H1 (cell line): ENCODE results near the gene ACOT7. TPM values are rescaled to one million over a fixed set of nuclear protein-coding genes. Genes with fewer than 3 reads are reported as not detected.

Source experiments
- CTCF ChIA-PET: fragments of 300-600 bp; sonication (Branson Sonifier 250); formaldehyde crosslinking; loops from one replicate; lab custom pipeline; 2021; ENCODE audit not compliant: partially characterized antibody; lab: Charles Lee
- POLR2A ChIA-PET: fragments of 300-600 bp; sonication (Branson Sonifier 250); formaldehyde crosslinking; loops from one replicate; lab custom pipeline; 2021; ENCODE audit warnings: inconsistent platforms; ENCODE audit not compliant: partially characterized antibody; lab: Charles Lee
- DNase-seq, 2 experiments: peaks; one replicate each; pipeline versions ENCODE4 v3.0.0 to v3.0.0-alpha.2; 2010 to 2022; ENCODE audit warnings: low spot score in 2 of 2, low read depth in 1 of 2, mixed read lengths in 1 of 2
- FAIRE-seq: peaks from 2 replicates; lab custom pipeline; 2011; peaks lifted over from hg19 to GRCh38; lab: Jason Lieb, UNC
- H2AFZ ChIP-seq: 2 replicates; pipeline ENCODE4 v1.8.1; 2012; ENCODE audit warnings: low read length, inconsistent platforms
- H2AK5ac ChIP-seq: 2 replicates; pipeline ENCODE4 v1.6.1; 2013; ENCODE audit warnings: low read depth, low read length
- H2BK120ac ChIP-seq: replicated peaks from 2 replicates; pipeline ENCODE3; 2013; ENCODE audit warnings: low read depth, low read length, inconsistent platforms
- H2BK12ac ChIP-seq: 2 replicates; pipeline ENCODE4 v1.6.1; 2013; ENCODE audit warnings: low read depth, low read length
- H2BK15ac ChIP-seq: 2 replicates; pipeline ENCODE4 v1.6.1; 2013; ENCODE audit warnings: low read length
- H2BK20ac ChIP-seq: 2 replicates; pipeline ENCODE4 v1.6.1; 2013; ENCODE audit warnings: low read length
- H2BK5ac ChIP-seq: 2 replicates; pipeline ENCODE4 v1.6.1; 2013; ENCODE audit warnings: low read depth, low read length
- H3K14ac ChIP-seq: 2 replicates; pipeline ENCODE4 v1.6.1; 2013; ENCODE audit warnings: inconsistent platforms; ENCODE audit not compliant: insufficient read length
- H3K18ac ChIP-seq: 2 replicates; pipeline ENCODE4 v1.6.1; 2013; ENCODE audit warnings: low read length; ENCODE audit errors: extremely low read depth
- H3K23ac ChIP-seq: 2 replicates; pipeline ENCODE4 v1.6.1; 2013; ENCODE audit warnings: inconsistent platforms; ENCODE audit not compliant: insufficient read length
- H3K23me2 ChIP-seq: 2 replicates; pipeline ENCODE4 v1.6.1; 2013; ENCODE audit warnings: low read depth, low read length
- H3K27ac ChIP-seq: 2 replicates; pipeline ENCODE4 v1.6.1; 2011; ENCODE audit warnings: low read depth, low read length, inconsistent platforms
- H3K27me3 ChIP-seq, 4 experiments: replicated peaks in 1 of 4; 1 replicate in 1 of 4; 2 replicates in 3 of 4; pipeline versions ENCODE4 v1.6.1 to v1.8.1; 2011 to 2013; ENCODE audit warnings: low read length in 3 of 4, mild to moderate bottlenecking in 3 of 4, inconsistent platforms in 2 of 4, mixed read lengths in 2 of 4, moderate library complexity in 1 of 4; ENCODE audit not compliant: control insufficient read depth in 3 of 4, insufficient read depth in 3 of 4; ENCODE audit errors: extremely low read depth in 1 of 4
- H3K36me3 ChIP-seq, 4 experiments: 2 replicates each; pipeline versions ENCODE4 v1.6.1 to v1.8.1; 2011 to 2013; ENCODE audit warnings: mild to moderate bottlenecking in 4 of 4, low read length in 3 of 4, moderate library complexity in 2 of 4, control low read depth in 1 of 4, inconsistent platforms in 1 of 4; ENCODE audit not compliant: insufficient read depth in 4 of 4, control insufficient read depth in 2 of 4
- H3K4ac ChIP-seq: replicated peaks from 2 replicates; pipeline ENCODE3; 2013; ENCODE audit warnings: low read length, low read depth, mixed read lengths, inconsistent platforms; ENCODE audit not compliant: insufficient read length
- H3K4me1 ChIP-seq, 4 experiments: replicated peaks in 1 of 4; 1 replicate in 1 of 4; 2 replicates in 3 of 4; pipeline versions ENCODE4 v1.6.1 to v1.8.1; 2011 to 2013; ENCODE audit warnings: low read length in 3 of 4, inconsistent platforms in 2 of 4, mixed read lengths in 1 of 4; ENCODE audit not compliant: insufficient read depth in 4 of 4, control insufficient read depth in 3 of 4
- H3K4me2 ChIP-seq, 2 experiments: 2 replicates each; pipeline versions ENCODE4 v1.6.1 to v1.8.1; 2011 to 2013; ENCODE audit warnings: low read depth in 2 of 2, low read length in 2 of 2, control low read depth in 1 of 2, inconsistent platforms in 1 of 2, mild to moderate bottlenecking in 1 of 2; ENCODE audit not compliant: insufficient read depth in 1 of 2
- H3K4me3 ChIP-seq, 4 experiments: fragments of 200-600, 300-600 bp in 1 of 4; sonication (generic), shearing (Covaris generic), sonication (Bioruptor Twin) in 1 of 4; 2 replicates each; pipeline versions ENCODE4 v1.5.1 to v1.8.1; 2011 to 2016; ENCODE audit warnings: low read length in 4 of 4, low read depth in 3 of 4, control low read depth in 2 of 4, inconsistent platforms in 2 of 4, mild to moderate bottlenecking in 2 of 4, mixed read lengths in 1 of 4, moderate library complexity in 1 of 4; ENCODE audit not compliant: insufficient read depth in 2 of 4; ENCODE audit errors: extremely low read depth in 1 of 4
- H3K56ac ChIP-seq: replicated peaks from 2 replicates; pipeline ENCODE3; 2013; ENCODE audit warnings: low read depth, mild to moderate bottlenecking, mixed read lengths, low read length, inconsistent platforms; ENCODE audit not compliant: insufficient read length
- H3K79me1 ChIP-seq: 2 replicates; pipeline ENCODE4 v1.6.1; 2013; ENCODE audit warnings: low read depth, low read length, control low read depth
- H3K79me2 ChIP-seq, 2 experiments: 2 replicates each; pipeline versions ENCODE4 v1.6.1 to v1.8.1; 2012 to 2013; ENCODE audit warnings: low read length in 2 of 2, mild to moderate bottlenecking in 2 of 2, inconsistent platforms in 1 of 2; ENCODE audit not compliant: insufficient read depth in 2 of 2, control insufficient read depth in 1 of 2
- H3K9ac ChIP-seq, 4 experiments: replicated peaks in 1 of 4; 1 replicate in 1 of 4; 2 replicates in 3 of 4; pipeline versions ENCODE4 v1.6.1 to v1.8.1; 2011 to 2013; ENCODE audit warnings: low read depth in 3 of 4, low read length in 3 of 4, control low read depth in 2 of 4, mild to moderate bottlenecking in 2 of 4, moderate library complexity in 2 of 4, inconsistent platforms in 1 of 4; ENCODE audit errors: extremely low read depth in 1 of 4
- H3K9me3 ChIP-seq, 2 experiments: 2 replicates each; pipeline versions ENCODE4 v1.6.1 to v1.8.1; 2012 to 2013; ENCODE audit warnings: mild to moderate bottlenecking in 2 of 2, moderate library complexity in 2 of 2, control low read depth in 1 of 2, inconsistent platforms in 1 of 2, low read depth in 1 of 2, low read length in 1 of 2, mixed read lengths in 1 of 2; ENCODE audit not compliant: insufficient read depth in 2 of 2
- H4K20me1 ChIP-seq, 2 experiments: replicated peaks in 1 of 2; 2 replicates each; pipeline versions ENCODE3 to v1.8.1; 2011 to 2013; ENCODE audit warnings: inconsistent platforms in 2 of 2, low read length in 2 of 2, mild to moderate bottlenecking in 1 of 2; ENCODE audit not compliant: insufficient read depth in 2 of 2, control insufficient read depth in 1 of 2
- H4K5ac ChIP-seq: 2 replicates; pipeline ENCODE4 v1.6.1; 2013; ENCODE audit warnings: low read length, low read depth, mixed read lengths, inconsistent platforms; ENCODE audit not compliant: insufficient read length
- H4K8ac ChIP-seq: 2 replicates; pipeline ENCODE4 v1.8.0; 2013; ENCODE audit warnings: mild to moderate bottlenecking, moderate library complexity, low read length, inconsistent platforms; ENCODE audit not compliant: insufficient read depth; ENCODE audit errors: extremely low read depth
- H4K91ac ChIP-seq: replicated peaks from 2 replicates; pipeline ENCODE3; 2013; ENCODE audit warnings: low read length, mixed read lengths, inconsistent platforms; ENCODE audit not compliant: insufficient read length
- BCL11A ChIP-seq, 2 experiments: IDR thresholded peaks; one replicate each; pipeline ENCODE4 v1.6.1; 2011; ENCODE audit warnings: low read depth in 2 of 2, low read length in 2 of 2, mild to moderate bottlenecking in 2 of 2
- CHD1 ChIP-seq: IDR thresholded peaks from 2 replicates; pipeline ENCODE4 v1.6.1; 2012; ENCODE audit warnings: low read depth, low read length, improper control_type of control experiment
- EZH2 ChIP-seq: fragments of 200-600 bp; sonication (generic); IDR thresholded peaks from 2 replicates; pipeline ENCODE4 v1.7.1; 2012; ENCODE audit warnings: low read depth, mild to moderate bottlenecking, moderate library complexity, low read length, inconsistent platforms; ENCODE audit not compliant: severe bottlenecking
- FOSL1 ChIP-seq: IDR thresholded peaks from 2 replicates; pipeline ENCODE4 v1.6.1; 2011; ENCODE audit warnings: mild to moderate bottlenecking, low read depth, low read length, moderate library complexity; ENCODE audit not compliant: insufficient read depth
- HDAC6 ChIP-seq: IDR thresholded peaks from one replicate; pipeline ENCODE4 v1.7.1; 2012; ENCODE audit warnings: low read depth, mild to moderate bottlenecking, inconsistent platforms, low read length, moderate library complexity
- JUND ChIP-seq: IDR thresholded peaks from 2 replicates; pipeline ENCODE4 v1.6.1; 2011; ENCODE audit warnings: mild to moderate bottlenecking, improper control_type of control experiment, low read length
- KDM5A ChIP-seq: fragments of 200-600 bp; IDR thresholded peaks from 2 replicates; pipeline ENCODE4 v1.7.1; 2012; ENCODE audit warnings: mild to moderate bottlenecking, low read length, inconsistent platforms, mixed read lengths
- POU5F1 ChIP-seq: IDR thresholded peaks from 2 replicates; pipeline ENCODE4 v1.6.1; 2011; ENCODE audit warnings: low read depth, mild to moderate bottlenecking, low read length, moderate library complexity
- SAP30 ChIP-seq: fragments of 300-600 bp; sonication (generic); IDR thresholded peaks from 2 replicates; pipeline ENCODE4 v1.7.1; 2012; ENCODE audit warnings: low read length, moderate library complexity, mild to moderate bottlenecking, inconsistent platforms; ENCODE audit not compliant: insufficient read depth, insufficient replicate concordance
- SP1 ChIP-seq: IDR thresholded peaks from 2 replicates; pipeline ENCODE4 v1.6.1; 2011; ENCODE audit warnings: low read depth, low read length
- SP4 ChIP-seq: IDR thresholded peaks from 2 replicates; pipeline ENCODE4 v1.6.1; 2012; ENCODE audit warnings: low read length, inconsistent platforms
- SRF ChIP-seq: IDR thresholded peaks from 2 replicates; pipeline ENCODE4 v1.6.1; 2011; ENCODE audit warnings: mild to moderate bottlenecking, low read depth, low read length, moderate library complexity
- WGBS, 2 experiments: shearing (Covaris generic) in 1 of 2; methylation state at CpG; one replicate each; pipeline versions ENCODE4 v1.1.6 to v1.1.7; 2013 to 2015; ENCODE audit warnings: low lambda C conversion rate in 2 of 2, mixed read lengths in 2 of 2, inconsistent platforms in 1 of 2, low coverage in 1 of 2, missing lambda C conversion rate in 1 of 2; ENCODE audit not compliant: insufficient replicate concordance in 2 of 2, insufficient coverage in 1 of 2, insufficient read length in 1 of 2; ENCODE audit errors: extremely low coverage in 1 of 2, missing lambda C conversion rate in 1 of 2; 5-methylcytosine and 5-hydroxymethylcytosine counted together
- polyA plus RNA-seq, 7 experiments: library from polyadenylated mRNA; depleted of rRNA in 3 of 7; stranded (reverse) in 5 of 7; unstranded in 2 of 7; fragments of >200 nt in 5 of 7; fragments of 200-250 nt in 2 of 7; gene quantifications; 1 replicate in 5 of 7; 2 replicates in 1 of 7; 4 replicates in 1 of 7; pipeline versions ENCODE4 v1.2.1 to v1.2.3, GENCODE V29; 2011 to 2013; ENCODE audit warnings: missing spikeins in 2 of 7, mixed read lengths in 2 of 7
- total RNA-seq: library from RNA; stranded (reverse); fragmentation: NEBNext Ultra II Directional; extraction: Animal tissue kit (Norgen Biotek cat#: 25700); gene quantifications from 2 replicates; pipeline ENCODE4 v1.2.1, GENCODE V29; 2021

Gene ACOT7
- total and polyA plus RNA-seq, 2 of the 8 experiments (the other 6 are each of a cell fraction or from before 2014, with no cell fraction given), result 151 to 214 TPM

GRCh38 chr1:6303397-6304012 lies 90.1 kb downstream of the ACOT7 start:
- Histone ChIP-seq H4K8ac (no peak overlapping the region), H2BK20ac (no peak overlapping the region), H3K27me3 (no peaks in the 10 kb centered on the region), H4K5ac (no peak overlapping the region), H3K4ac (no peak overlapping the region), H3K79me1 (peaks cover 6% of the 10 kb centered on the region), H2BK12ac (no peak overlapping the region), H4K20me1 (peaks cover 0 to 7% of the 10 kb centered on the region in 2 experiments), H3K4me3 (no peak overlapping the region), H3K9me3 (peaks cover 6 to 18% of the 10 kb centered on the region in 2 experiments; a peak in 3 of 4 replicates), H2BK15ac (no peak overlapping the region), H2BK5ac (no peak overlapping the region), H3K23ac (no peak overlapping the region), H3K4me2 (no peak overlapping the region), H3K9ac (no peak overlapping the region), H3K4me1 (no peaks in the 10 kb centered on the region), H3K18ac (no peak overlapping the region), H2BK120ac (no peak overlapping the region), H4K91ac (no peak overlapping the region), H3K36me3 (peaks cover 0 to 13% (median 6%) of the 10 kb centered on the region in 4 experiments; a peak in 2 of 8 replicates), H3K79me2 (no peaks in the 10 kb centered on the region; a peak in 1 of 4 replicates), H3K14ac (no peak overlapping the region), H2AFZ (no peak overlapping the region), H3K56ac (no peak overlapping the region), H3K23me2 (no peaks in the 10 kb centered on the region), H3K27ac (no peak overlapping the region), H2AK5ac (no peak overlapping the region)
- ChIA-PET POLR2A (no interaction called here), CTCF (interaction anchor here (1.0 kb wide), 1 partner anchor 39 kb away, joined by 3 read pairs; no protein-coding TSS in a partner anchor)
- 92% methylated on average over 15 of the region's 15 CpGs; no CpG with 5 or more reads in 1 of the 2 experiments for WGBS, 2 experiments
- DNase-seq (no peak), FAIRE-seq (no peak)
- TF ChIP-seq BCL11A (IDR thresholded peaks at IDR 0.05; ENCODE audit: low read depth in 2 of 2, low read length in 2 of 2) (no peak), SRF (no peak), POU5F1 (no peak), EZH2 (no peak), HDAC6 (no peak), SAP30 (no peak), SP1 (no peak), CHD1 (no peak), JUND (no peak), SP4 (no peak), FOSL1 (no peak), KDM5A (no peak)
